PC-9 (cell line): ENCODE measurements around the gene SLC6A18.

ENCODE experiments used
- EZH2 ChIP-seq: fragments of 200-600 bp; sonication (generic); IDR thresholded peaks from 2 replicates; pipeline ENCODE4 v1.8.0; 2017; ENCODE audit warnings: antibody characterized with exemption, low read depth
- TF ChIP-seq, protein P1 (sequence below): fragments of 200-600 bp; sonication (generic); conservative IDR thresholded peaks from 2 replicates; pipeline ENCODE4 v1.6.1; 2017; ENCODE audit warnings: mixed run types, antibody characterized with exemption, mild to moderate bottlenecking, moderate library complexity

DNA sequence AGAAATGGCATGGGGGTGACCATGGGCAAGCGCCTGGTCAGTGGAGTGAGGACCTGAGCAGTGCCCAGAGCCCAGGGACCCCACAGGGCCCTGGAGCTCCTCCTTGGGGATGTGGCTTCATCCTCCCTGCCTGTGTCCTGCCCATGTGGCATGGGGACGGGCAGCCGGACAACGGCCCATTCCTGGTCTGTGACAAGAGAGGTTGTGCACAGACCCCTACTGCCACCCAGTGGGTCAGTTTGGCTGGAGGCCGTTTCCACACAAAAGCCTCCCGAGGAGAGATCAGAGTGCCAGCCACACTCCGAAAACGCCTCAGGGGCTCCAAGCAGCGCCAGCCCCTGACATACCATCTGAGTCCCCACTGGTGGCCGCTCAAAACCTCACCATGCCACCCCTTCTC lies 19.8 kb downstream of the SLC6A18 start:
- TF ChIP-seq, protein P1, sequence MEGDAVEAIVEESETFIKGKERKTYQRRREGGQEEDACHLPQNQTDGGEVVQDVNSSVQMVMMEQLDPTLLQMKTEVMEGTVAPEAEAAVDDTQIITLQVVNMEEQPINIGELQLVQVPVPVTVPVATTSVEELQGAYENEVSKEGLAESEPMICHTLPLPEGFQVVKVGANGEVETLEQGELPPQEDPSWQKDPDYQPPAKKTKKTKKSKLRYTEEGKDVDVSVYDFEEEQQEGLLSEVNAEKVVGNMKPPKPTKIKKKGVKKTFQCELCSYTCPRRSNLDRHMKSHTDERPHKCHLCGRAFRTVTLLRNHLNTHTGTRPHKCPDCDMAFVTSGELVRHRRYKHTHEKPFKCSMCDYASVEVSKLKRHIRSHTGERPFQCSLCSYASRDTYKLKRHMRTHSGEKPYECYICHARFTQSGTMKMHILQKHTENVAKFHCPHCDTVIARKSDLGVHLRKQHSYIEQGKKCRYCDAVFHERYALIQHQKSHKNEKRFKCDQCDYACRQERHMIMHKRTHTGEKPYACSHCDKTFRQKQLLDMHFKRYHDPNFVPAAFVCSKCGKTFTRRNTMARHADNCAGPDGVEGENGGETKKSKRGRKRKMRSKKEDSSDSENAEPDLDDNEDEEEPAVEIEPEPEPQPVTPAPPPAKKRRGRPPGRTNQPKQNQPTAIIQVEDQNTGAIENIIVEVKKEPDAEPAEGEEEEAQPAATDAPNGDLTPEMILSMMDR = peak; percentile 57
- TF ChIP-seq EZH2 = no peak
